T-helper 2 cell (primary cell): ENCODE data around the gene ROBO3.
A peak's percentile ranks its signal among the peaks of the same experiment; 100 is the strongest.

Experiments used
- DNase-seq, 5 experiments: peaks; one replicate each; pipeline versions ENCODE4 v3.0.0 to v3.0.0-alpha.2; 2012 to 2022
- total RNA-seq, 2 donors: gene quantifications; one replicate each; lab custom pipeline; 2026; lab: John Stamatoyannopoulos, UW

The ROBO3 gene, protein sequence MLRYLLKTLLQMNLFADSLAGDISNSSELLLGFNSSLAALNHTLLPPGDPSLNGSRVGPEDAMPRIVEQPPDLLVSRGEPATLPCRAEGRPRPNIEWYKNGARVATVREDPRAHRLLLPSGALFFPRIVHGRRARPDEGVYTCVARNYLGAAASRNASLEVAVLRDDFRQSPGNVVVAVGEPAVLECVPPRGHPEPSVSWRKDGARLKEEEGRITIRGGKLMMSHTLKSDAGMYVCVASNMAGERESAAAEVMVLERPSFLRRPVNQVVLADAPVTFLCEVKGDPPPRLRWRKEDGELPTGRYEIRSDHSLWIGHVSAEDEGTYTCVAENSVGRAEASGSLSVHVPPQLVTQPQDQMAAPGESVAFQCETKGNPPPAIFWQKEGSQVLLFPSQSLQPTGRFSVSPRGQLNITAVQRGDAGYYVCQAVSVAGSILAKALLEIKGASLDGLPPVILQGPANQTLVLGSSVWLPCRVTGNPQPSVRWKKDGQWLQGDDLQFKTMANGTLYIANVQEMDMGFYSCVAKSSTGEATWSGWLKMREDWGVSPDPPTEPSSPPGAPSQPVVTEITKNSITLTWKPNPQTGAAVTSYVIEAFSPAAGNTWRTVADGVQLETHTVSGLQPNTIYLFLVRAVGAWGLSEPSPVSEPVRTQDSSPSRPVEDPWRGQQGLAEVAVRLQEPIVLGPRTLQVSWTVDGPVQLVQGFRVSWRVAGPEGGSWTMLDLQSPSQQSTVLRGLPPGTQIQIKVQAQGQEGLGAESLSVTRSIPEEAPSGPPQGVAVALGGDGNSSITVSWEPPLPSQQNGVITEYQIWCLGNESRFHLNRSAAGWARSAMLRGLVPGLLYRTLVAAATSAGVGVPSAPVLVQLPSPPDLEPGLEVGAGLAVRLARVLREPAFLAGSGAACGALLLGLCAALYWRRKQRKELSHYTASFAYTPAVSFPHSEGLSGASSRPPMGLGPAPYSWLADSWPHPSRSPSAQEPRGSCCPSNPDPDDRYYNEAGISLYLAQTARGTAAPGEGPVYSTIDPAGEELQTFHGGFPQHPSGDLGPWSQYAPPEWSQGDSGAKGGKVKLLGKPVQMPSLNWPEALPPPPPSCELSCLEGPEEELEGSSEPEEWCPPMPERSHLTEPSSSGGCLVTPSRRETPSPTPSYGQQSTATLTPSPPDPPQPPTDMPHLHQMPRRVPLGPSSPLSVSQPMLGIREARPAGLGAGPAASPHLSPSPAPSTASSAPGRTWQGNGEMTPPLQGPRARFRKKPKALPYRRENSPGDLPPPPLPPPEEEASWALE (N-terminal part only)
- total RNA-seq = 1.9 to 10.6 reads per million in 2 donors

DNA sequence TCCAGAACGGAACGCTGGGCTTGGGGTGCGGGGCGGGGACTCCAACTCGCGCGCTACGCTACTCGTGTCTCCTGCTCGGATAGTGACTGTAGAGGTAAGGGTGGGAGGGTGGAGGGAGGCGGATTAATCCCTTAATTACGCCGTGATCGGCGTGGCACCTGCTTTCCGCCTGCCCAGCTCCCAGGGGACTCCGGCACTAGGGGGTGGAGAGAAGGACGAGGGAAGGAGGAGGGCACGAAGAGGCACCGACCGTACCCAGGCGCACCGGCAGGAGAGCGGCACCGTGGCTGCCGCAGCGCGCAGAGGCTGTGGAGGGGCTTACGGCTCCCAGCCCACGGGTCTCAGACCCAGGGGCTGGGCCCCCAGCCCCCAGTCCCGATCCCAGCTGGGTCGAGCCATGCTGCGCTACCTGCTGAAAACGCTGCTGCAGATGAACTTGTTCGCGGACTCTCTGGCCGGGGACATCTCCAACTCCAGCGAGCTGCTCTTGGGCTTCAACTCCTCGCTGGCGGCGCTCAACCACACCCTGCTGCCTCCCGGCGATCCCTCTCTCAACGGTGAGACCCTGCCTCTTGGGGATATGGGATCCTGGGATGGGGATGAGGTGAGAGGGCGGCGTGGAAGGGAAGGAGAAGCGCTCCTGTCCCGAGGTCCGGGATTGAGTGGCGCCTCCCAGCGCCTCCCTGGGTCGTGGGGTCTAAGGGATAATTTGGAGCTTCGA is at the start of gene ROBO3:
Gene ROBO3 (plus strand): TSS at position 252 of the 721 bp plus-strand sequence. CDS start 146 bp downstream, at position 398.
- DNase-seq = peak in 1 of 5 experiments; percentile 18

GRCh38 chr11:124817036-124817435 is 48.2 kb upstream of the ROBO3 start:
- DNase-seq = no peak

GRCh38 chr11:124821995-124822730 is 43.1 kb upstream of the ROBO3 start:
- no peak for DNase-seq

DNA sequence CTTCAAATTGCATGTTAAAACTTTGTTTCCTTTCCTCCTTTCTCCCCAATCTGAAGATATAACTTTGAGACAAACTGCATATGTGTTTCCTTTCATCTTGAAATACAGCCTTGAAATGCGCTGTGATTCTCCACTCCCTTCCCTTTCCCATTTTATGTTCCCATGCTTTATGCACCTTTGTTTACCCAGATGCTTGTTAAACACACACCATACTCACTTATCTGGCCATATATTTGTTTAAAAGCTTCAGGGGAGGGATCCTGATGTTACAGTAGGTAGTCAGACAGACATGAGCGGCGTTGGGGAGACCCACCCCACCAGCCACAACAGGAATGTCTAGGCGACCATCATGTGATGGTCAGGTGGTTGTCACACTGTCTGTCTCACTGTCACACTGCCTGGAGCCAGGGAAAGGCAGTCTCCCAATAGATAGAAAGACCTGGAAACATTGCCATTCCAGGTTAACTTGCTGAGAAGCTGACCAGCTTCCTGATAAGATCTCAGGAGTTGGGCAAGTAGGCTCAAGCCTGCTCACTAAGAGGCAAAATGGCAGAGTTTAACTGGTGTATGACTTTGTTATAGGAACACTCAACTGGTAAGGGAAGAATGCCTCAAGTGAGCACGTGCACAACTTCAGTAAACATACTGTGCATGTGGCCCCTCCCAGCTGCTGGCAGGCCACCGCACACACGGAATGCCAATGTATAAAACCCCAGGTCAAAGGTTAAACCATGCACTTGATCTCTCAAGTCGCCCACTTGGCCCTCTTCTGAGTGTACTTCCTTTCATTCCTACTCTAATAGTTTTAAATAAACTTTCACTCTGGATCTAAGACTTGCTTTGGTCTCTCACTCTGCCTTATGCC is 41.5 kb upstream of the ROBO3 start:
- no peak for DNase-seq

DNA sequence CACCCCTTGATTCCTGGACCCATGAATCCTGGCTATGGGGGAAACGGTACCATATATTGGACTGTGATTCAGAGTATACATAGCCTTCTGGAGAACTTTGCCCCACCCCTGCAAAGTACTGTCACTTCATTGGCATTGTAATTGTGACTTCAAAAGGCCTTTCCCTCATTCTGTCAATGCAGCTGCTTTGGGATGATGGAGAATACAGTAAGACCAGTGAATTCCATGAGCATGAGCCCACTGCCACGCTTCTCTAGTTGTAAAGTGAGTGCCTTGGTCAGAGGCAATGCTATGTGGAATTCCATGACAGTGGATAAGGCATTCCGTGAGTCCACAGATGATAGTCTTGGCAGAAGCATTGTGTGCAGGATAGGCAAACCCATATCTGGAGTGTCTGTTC is 39.4 kb upstream of the ROBO3 start:
- DNase-seq = no peak

DNA sequence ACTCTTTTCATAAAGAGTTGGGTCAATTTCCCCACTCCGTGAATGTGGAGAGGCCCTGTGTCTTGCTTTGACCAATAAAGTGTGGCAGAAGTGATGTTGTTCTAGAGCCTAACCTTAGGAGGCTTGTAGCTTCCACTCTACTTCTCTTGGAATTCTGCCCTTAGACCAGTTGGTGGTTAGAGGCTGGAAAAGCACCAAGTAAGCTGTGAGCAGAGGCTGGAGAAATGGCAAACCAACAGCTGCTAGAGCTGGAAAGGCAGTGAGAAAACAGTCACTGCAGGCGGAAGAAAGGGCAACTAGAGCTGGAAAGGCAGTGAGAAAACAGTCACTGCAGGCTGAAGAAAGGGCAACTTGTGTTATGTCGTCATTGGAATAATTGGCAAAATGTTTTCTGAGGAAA is 35.2 kb upstream of the ROBO3 start:
- no peak for DNase-seq

DNA sequence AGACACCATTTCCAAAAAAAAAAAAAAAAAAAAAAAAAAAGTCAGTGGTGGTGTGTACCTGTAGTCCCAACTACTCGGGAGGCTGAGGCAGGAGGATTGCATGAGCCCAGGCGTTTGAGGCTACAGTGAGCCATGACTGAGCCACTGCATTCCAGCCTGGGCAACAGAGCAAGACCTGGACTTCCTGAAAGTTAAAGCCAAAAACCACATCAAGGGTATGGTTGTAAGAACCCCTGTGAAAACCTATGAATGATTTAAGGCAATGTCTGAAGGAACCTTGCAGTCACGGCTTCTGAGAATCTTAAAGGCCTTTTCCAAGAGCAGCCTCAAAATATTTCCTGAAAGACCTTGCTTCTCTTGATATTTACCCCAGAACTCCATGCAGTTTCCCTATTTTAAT is 34.5 kb upstream of the ROBO3 start:
- no peak for DNase-seq

DNA sequence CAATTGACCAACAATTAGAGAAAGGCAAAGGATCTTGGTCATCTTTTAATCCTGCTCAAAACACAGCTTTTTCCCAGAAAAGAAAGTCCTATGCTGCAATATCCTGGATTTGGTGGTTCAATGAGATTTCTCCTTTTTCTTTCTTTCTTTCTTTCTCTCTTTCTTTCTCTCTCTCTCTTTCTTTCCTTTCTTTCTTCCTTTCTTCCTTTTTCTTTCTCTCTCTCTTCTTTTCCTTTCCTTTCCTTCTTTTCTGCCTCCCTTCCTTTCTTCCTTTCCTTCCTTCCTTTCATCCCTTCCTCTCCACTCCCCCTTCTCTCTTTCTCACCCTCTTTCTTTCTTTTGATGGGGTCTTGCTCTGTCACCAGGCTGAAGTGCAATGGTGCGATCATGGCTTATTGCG is 33.3 kb upstream of the ROBO3 start:
- DNase-seq = no peak

DNA sequence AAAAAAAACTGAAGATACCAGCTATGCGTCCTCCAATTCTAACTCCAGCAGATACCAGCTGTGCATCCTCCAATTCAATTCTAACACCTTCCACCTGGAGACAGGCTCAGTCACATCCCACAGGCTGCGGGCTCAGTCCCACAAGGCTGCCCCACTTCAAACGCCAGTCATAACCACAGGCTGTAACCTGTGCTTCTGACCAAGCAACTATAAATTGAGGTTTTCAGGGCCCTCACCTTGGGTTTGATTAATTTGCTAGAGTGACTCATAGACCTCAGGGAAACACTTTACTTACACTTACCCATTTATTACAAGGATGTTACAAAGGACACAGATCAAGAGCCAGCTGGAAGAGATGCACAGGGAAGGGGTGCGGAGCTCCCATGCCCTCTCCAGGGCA is 32.7 kb upstream of the ROBO3 start:
- no peak for DNase-seq

DNA sequence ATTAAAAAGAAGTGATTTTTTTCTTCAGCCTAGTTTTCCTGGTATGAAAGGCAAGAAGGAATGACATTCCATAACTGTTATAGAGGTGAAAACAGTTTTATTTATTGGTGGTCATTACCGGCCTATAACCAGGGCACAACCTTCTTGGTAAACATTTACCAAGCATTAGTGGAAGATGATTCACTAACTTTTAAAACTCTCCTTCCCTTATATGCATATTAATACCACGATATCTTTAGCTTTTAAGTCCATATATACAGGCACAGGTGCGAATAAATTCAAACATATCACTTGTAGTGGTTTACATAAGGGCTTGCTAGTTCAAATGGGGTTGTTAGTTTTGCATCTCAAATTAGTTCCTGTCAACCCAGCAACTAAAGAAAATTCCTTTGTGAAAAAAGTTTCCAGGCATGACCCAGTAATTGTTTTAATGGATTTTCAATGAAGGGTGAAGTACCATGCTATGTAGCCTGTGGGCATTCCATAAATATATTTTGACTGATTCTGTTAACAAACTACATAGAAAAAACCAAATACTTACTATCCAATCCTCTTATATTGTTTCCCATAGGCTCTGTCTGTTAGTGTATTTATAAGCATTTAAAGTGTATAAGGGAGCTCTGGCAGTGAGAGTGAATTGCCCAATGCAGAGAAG is 30.6 kb upstream of the ROBO3 start:
- DNase-seq = no peak

DNA sequence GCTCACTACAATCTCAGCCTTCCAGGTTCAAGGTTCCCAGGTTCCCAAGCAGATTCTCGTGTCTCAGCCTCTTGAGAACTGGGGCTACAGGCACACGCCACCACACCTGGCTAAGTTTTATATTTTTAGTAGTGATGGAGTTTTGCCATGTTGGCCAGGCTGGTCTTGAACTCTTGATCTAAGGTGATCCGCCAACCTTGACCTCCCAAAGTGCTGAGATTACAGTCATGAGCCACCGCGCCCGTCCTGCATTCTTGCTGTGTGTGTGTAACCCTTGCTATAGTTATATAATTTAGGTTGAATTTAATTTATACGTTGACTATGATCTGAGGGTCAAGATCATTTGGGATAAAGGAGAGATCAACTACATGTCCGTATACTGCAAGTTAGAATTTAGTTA is 29.3 kb upstream of the ROBO3 start:
- no peak for DNase-seq

GRCh38 chr11:124837491-124837856 is 27.8 kb upstream of the ROBO3 start:
- DNase-seq = peak in 1 of 5 experiments; percentile 54

DNA sequence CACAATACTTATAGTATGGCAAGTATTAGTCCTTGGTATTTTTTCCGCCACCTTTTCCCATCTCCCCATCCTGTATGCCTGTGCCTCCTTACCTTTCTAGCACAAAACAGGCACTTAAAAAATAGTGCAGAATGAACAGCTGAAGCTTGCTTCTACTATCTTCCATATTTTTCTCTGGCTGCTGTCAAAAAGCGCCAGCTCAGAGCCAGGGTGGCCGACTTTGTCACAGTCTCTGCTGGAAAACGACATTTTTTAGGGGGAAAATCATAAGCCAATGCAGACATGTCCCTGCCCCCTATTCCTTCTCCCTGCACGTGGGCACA is 26.5 kb upstream of the ROBO3 start:
- DNase-seq = no peak

DNA sequence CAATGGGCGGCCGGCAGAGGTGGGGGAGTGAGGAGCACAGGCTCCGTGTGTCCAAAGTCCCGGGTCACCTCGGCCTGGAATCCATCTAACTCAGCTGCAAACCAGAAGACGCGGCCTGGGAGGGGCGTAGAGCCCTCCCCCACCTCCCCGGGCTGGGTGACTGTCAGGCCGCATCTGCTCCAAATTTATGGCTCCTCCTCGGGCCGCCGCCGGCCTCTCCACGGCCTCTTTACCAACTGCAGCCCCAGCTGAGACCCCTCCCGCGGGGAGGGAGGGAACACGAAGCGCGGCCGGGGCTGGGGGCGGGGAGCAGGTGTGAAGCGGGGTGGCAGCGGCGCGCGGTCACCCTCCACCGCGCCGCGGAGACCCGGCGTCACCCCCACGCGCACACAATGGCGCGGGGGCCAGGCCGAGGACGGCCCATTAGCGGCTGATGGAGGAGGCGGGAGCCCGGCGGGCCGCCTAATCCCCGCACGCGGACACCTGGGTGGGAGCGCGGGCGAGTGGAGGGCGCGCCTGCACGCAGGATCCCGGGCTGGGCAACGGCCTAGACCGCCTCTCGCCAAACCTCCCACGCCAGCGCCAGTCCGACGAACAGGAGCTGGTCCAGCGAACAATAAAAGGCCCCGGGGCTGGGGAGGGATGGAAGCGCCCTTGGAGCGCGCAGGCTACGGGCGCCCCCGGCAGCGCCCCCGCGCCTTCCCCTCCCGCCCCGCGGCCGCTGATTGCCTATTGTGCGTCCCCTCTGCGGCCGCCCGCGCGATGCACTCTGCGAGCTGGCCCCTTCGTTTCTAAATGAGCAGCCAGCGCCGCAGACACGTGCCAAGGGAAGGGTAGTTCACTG is 25.9 kb upstream of the ROBO3 start:
- DNase-seq = no peak

- no peak for DNase-seq
Observed at GRCh38 chr11:124839972-124840621, 25.1 kb upstream of the ROBO3 start.

- no peak for DNase-seq
Observed at GRCh38 chr11:124840666-124841065, 24.6 kb upstream of the ROBO3 start.

DNA sequence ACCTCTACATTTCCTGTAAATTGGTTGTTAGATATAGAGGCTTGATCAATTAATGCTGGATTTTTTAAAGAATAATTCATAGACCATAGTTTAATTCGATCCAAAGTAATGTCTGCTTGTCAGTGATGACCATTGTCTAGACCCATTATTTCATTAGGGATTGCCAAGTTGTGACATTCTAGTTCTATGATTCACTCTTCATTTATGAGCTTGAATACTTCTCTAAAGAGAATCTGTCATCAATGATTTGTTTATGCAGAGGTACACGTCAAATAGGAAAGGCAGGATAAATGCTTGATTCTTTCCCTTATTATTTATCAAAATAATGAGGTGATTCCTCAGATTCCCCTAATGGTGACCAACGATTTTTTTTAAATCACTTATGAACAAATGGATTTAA is 24.0 kb upstream of the ROBO3 start:
- DNase-seq = no peak

DNA sequence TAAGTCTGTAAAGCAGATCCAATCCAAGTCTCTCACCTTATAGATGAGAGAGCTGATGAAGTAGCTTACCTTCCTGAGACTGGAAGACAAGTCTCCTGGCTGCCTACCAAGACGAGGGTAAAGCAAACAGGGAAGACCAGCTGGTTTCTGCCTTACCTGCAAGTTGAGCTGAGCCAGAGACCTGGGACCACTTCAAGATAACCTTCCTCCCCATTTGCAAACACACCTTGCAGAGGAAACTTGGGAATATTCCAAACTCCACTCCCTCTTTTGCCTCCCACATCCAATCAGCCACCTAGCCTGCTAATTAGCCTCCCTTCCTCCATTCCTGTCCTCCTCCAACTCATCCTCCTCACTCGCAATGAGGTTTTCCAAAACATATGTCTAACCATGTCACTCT is 23.4 kb upstream of the ROBO3 start:
- DNase-seq = no peak

- DNase-seq = no peak
Observed at GRCh38 chr11:124842305-124842704, 22.9 kb upstream of the ROBO3 start.
